HG03175 (cell line): ENCODE measurements around the gene ACSS3.
"Not testable (repeated sequence)": the region's sequence is repeated elsewhere in the genome, so short reads cannot be mapped to it uniquely, and the experiment has no call there.

ENCODE experiments used
- ATAC-seq: cut with Tn5 transposase; IDR thresholded peaks from one replicate; pipeline ENCODE4 v1.9.1; 2021; ENCODE audit warnings: mild to moderate bottlenecking, moderate library complexity; ENCODE audit not compliant: unreplicated experiment

ACSS3 gene, protein sequence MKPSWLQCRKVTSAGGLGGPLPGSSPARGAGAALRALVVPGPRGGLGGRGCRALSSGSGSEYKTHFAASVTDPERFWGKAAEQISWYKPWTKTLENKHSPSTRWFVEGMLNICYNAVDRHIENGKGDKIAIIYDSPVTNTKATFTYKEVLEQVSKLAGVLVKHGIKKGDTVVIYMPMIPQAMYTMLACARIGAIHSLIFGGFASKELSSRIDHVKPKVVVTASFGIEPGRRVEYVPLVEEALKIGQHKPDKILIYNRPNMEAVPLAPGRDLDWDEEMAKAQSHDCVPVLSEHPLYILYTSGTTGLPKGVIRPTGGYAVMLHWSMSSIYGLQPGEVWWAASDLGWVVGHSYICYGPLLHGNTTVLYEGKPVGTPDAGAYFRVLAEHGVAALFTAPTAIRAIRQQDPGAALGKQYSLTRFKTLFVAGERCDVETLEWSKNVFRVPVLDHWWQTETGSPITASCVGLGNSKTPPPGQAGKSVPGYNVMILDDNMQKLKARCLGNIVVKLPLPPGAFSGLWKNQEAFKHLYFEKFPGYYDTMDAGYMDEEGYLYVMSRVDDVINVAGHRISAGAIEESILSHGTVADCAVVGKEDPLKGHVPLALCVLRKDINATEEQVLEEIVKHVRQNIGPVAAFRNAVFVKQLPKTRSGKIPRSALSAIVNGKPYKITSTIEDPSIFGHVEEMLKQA

DNA sequence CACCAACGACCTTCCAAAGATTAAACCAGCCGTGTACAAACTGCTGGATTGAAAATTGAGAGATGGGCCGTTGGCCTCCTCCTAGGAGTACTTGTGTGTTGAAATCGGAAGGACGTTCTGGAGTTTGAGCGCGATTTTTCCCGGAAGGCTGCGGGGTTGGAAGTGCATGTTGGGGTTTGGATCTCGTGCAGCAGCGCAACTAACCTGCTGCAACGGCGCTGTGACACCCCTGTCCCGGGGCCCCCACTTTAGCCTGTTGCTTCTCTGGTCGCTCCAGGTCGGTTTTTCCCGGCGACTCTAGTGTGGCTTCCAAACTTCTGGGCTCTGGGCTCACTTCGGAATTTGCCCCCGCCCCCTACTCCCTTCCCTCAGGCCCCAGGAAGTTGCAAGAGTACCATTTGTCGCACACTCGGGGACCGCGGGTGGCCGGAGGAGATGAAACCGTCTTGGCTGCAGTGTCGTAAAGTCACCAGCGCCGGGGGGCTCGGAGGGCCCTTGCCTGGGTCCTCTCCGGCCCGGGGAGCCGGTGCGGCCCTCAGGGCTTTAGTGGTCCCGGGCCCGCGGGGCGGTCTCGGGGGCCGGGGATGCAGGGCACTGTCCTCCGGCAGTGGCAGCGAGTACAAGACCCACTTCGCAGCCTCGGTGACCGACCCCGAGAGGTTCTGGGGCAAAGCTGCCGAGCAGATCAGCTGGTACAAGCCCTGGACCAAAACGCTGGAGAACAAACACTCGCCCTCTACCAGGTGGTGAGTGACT lies at the start of gene ACSS3:
Gene ACSS3, plus strand, starts transcription at position 394 of the 756 bp plus-strand sequence. Its CDS starts 42 bp downstream, at position 436.
- ATAC-seq, result no peak

DNA sequence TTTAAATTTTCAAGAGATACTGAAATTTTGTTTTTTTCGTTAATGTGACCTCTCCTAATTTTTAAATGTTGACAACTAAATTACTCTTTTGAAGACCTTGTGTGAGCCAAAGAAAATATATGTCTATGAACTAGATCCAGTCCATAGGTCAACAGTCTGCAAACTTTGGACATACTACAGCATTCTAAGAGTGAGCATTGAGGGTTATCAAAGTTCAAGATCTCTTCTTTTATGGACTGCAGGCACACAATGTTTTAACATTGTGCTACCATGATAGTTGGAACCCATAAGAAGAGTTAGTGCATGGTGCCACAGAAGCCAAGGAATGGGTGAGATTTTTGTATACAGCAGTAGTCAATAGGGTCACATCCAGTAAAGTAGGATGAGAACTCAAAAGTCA lies 43.0 kb upstream of the ACSS3 start:
- ATAC-seq, result no peak

DNA sequence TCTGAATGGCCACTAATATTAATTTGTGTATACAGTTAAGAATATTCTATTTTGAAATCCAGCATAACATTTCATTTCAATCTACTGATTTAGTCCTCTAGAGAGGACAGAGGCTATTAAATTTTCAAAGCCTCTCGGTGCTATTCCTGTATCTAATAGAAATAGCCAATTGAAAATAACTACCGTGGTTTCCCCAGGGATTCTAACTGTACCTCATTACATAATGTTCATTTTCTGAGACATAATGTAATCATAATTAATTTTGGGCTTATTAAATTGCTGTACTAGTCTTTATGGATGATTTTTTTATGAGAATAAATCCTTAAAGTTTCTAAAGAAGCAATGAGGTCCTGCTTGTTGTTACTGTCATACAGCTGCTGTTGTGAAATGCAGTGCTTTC lies 38.6 kb upstream of the ACSS3 start:
- no peak for ATAC-seq

DNA sequence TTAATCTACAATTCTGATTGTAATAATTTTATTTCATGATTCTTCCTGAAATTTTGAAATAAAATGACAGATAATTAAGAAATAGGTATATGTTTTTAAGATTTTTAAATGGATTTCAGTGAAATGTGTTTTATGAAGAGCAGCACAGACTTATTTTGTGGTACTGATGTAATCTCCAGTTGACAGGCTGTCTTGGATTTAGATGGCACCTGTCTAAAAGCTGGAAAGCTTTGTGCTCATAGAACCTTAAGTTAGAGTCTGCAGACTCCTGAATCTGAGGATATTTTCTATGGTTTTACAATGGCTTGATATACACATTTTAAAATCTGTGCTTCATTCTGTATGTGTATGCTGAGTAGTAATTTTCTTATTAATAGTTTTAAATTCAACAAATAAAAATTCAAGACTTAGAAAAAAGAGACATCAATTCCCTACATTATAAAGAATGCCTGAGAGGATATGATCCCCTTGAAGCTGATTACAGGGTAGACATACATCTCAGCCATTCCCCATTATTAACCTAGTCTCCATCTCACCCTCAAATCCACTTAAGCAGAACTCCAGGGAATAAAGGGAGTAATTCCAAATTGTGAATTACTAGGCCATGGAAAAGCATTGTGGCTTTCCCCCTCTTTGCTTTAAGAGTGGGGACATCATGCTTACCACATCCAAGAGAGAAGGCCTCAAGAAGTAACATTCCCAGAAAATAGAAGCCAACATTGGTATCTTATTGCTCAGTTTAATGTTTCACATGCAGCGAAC lies 33.7 kb upstream of the ACSS3 start:
- no peak for ATAC-seq

DNA sequence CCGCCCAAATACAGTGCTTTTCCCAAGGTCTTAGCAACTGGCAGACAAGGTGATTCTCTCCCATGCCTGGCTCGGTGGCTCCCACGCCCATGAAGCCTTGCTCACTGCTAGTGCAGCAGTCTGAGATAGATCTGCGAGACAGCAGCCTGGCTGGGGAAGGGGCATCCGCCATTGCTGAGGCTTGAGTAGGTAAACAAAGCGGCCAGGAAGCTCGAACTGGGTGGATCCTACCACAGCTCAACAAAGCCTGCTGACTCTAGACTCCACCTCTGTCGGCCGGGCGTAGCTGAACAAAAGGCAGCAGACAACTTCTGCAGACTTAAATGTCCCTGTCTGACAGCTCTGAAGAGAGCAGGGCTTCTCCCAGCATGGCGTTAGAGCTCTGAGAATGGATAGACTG lies 12.9 kb upstream of the ACSS3 start:
- ATAC-seq, result not testable (repeated sequence)

DNA sequence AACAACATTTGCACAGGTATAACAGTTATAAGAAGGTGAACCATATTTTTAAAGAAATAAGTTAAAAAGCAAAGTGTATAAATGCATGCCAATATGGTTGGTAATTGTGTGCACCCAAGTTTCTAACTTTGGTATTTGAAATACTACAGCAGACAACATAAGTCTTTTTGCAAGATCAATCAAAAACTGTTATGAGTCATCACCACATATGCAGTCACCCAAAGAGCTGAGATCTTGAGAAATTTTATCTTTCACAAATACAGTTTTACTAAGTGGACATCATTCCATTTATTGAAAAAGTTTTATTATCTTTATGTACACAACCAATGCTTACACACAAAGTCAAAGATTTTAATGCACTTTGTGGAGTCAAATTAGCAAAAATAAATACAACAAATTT lies 7.0 kb upstream of the ACSS3 start:
- ATAC-seq, result no peak

DNA sequence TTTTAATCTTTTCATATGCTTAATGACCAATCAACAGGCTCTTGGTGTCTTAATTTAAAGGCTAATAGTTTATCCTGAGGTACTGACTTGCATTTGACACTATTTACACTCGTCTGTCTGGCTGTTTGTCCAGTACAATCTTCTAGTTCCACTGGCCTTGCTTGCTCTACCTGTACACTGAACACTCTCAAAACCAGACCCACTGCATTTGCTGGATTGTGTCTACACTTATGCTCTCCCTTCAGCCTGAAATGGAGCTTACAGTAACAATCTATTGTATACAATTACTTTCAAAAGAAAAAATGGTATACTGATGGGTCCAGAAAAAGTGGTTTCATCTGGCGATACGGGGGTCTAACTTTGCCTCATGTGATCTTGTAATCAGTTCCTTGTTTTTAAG lies 2.3 kb upstream of the ACSS3 start:
- no peak for ATAC-seq

DNA sequence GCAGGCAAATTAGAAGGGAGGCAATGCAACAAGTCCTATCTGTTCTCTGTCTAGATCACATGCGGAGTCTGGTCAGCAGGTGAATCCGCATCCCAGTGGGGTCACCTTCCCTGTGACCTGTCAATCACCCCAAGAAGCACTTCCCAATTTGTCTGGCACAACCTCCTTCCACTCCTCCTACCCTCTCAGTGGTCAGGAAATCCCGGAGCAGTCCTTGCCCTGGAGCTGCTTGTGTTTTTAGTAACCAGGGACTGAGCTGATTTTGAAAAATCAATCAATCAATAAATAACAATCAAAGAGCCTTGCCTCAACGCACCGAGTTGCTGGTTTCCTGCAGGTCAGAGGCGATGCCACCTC lies 572 bp upstream of the ACSS3 start:
- no peak for ATAC-seq

DNA sequence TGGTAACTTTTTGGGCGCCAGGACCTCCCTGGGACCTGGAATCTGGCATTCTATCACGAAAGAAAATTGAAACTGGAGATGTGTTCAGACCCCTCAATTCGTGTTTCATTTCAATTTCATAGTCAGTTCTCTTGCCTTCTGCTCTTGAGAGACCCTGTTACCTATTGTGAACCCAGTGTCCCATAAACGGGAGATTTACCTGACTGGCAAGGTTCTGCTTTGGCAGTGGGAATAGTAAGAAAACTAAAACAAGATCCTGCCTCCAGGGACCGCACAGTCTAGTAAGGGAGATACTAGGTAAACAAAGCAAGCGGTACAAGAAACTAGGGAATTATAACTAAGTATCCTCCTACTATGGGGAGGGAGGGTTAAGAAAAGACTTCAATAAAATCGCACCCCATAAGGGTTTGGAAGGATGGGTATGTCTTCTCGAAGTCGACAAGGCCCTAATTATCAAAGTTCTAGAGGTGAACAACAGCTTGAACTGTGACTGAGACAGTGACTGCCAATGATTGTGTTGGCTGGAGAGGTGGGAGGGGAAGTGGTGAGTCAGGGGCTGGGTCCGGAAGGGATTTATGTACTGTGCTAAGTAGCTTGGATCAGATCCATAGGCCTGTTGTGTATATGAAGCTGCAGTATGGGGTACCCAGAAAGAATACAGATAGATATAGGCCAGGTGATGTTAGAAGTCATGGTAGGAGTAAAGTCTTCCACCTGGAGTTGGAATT lies 754 bp downstream of the ACSS3 start:
- ATAC-seq, result no peak

DNA sequence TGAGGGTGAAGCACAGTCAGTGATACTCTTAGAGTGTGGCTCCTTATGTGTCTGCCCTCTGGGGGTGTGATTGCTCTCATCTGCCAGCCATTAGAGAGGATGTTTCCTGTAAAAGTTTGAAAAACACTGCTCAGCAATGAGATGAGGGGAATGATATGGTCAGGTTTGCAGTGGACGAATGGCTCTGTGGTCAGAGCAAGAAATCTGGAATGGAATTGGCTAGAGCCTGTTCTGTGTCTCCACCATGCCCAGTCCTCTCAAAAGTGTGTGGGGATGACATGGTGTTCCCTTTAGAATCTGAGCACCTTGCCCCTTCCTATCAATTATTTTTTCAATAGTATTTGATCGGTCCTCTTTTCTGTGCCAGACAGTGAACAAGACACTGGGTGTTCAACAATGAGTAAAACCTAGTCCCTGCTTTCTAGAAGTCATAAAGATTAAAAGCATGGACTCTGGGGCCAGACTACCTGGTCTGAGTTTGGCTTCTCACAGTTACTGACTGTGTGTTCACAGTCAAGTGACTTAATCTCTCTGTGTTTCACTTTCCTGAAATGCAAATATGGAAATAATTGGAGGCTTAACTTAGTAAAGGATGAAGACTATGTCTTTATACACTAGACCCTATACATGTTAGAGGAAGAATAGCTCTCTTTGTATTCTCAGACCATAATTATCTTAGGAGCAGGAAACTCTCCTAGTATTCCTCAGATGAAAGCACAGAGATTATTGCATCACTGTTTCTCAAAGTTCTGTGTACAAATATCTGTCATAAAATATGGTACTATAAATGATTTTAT lies 1.6 kb downstream of the ACSS3 start:
- no peak for ATAC-seq

DNA sequence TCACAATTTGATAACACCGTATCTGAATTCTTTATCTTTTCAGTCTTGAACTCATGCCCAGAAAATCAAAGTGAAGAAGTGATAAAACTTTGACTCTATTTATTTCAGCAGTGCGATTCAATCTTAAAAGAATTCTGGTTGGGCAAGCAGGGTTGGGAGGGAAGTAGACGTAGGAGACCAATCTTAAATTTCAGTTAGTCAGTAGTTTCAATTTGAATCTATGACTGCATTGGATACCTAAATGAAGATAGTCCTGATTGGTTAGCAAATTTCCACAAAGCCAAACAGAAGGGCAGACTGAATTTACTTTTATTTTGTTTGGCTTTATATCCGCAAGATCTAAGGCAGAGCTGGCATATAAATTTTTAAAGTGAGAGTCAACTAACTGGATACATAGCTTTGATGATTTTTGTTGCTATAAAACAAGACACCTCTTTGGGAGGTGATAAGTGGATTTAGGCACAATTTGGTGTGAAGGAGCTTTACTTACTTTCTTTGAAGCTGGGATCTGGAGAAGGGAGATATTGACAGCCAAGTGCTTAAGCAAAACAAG lies 2.6 kb downstream of the ACSS3 start:
- ATAC-seq, result no peak

DNA sequence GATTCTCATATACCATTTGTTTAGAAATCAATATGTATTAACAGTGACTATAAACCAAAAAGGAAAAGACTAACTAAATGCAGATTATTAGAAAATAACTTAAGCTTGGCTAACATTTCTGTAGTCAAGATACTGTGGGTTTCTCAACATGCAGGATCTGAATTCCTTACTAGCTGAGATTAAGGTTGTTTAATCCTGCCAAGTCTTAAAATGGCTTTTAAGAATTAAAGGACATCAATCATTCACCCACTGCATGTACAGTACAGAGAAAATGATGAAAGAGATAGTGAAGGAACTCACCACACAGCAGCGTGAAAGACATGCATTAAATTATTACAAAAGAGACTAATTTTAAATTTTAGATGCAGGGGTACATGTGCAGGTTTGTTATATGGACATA lies 3.8 kb downstream of the ACSS3 start:
- ATAC-seq, result no peak

DNA sequence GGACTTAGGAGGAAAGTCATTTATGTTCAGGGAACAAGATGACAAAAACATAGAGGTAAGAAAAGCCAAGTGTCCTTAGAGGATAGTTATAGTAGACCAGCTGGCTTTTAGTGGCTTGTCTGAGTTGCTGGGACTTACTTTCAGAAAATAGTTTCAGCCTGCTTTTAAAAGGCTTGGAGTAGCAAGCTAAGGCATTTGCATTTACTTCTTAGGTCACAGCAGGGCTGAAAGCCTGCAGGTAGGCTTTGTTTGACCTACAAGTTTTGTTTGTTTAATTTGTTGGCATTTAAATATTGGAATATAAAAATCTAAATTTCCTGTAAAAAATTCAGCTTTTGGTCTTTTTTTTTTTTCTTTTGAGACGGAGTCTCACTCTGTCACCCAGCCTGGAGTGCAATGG lies 5.1 kb downstream of the ACSS3 start:
- ATAC-seq, result no peak

DNA sequence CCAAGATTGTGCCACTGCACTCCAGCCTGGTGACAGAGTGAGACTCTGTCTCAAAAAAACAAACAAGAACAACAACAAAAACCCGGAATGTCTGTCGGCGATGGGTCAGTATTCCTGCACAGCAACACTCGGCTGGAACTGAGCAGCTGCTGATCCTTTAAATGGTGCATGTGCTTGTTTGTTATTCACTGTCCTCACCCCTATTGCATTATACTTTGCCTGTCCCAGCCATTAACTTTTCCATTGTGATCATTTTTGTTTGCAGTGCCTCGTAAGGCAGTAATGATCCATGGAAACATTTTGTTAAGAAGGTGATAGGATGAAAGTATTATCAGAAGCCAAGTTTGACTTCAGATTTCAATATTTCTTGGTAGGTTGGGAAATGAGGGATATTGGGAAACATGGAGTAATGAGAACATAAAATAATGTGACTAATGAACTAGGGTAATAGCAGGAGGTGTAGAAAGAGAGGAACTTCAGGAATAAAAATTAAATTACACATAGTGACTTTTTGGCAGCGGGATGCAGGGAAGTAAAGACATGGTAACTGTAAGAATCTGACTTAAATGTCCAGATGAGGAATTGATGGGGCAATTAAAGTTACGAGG lies 6.1 kb downstream of the ACSS3 start:
- no peak for ATAC-seq

DNA sequence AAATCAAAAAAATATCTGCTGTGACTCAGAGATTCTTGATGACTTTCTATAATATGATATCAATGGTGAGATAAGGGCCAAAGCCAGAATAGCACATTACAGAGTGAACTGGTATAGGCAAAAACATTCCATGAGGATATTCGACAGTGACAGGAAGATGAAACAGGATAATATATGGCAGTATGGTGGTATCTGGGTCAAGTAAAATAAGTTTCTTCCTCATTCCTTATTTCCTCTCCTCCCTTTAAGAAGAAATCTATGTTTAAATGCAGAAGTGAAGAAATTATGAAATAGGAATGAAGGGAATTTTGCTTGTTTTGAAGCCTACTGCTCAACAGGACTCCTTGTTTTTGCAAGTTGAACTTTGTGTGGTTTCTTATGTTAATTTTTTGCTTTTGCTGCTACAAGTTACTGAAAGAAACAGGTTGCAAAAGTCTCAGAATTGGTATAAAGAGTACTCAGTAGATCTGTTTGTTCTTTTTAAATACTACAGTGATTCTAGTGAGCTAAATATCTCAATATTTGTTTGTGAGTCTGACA lies 7.0 kb downstream of the ACSS3 start:
- ATAC-seq, result no peak

DNA sequence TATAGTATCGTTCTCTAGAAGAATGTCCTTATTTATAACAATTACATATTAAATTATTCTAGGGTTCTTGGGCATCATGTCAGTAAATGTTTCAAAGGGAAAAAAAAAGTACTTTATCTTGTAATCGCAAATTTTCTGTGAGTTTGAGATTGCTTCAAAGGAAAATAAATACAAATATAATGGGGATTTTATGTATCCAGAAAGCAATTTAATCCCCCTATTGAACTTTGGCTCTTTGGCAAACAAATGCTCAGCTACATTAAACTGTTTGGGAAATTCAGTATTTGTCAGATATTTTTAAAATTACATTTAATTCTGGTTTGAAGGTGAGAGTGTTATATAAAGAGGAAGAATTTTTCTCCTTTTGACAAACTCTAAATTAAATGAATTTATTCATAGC lies 8.0 kb downstream of the ACSS3 start:
- ATAC-seq, result no peak

DNA sequence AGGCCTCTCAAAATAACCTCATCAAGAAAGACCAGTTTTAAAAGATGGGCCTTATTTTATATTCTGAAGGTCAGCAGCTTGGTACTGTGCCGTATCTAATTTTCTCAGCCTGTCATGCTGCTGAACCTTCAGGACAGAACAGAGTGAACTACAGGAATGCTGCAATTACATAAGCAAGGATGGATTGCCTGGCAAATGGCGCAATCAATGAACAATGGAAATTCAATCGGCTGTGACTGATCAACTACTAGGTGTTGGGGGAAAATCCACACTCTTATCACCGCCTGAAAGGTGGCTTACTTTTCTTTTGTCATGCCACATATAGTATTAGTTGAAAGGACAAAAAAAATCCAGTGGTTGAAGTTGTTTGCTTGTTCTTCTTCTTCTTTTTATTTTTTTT lies 8.5 kb downstream of the ACSS3 start:
- no peak for ATAC-seq

DNA sequence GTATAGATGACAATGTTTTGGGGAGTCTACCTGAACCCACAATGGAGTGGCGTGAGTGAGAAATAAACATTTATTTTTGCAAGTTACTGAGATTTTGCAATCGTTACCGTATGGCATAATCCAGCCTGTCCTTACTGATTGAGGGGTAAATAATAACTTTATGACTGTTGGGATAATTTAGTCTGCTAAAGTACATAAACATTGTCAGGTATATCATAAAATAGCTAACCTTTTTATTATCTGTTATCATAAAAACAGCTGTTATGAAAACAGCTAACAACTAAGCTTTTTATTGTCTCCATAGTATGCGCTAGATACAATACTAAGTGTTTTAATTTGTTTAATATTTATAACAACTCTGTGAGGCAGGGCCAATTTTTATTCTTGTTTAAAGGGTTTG lies 10.3 kb downstream of the ACSS3 start:
- ATAC-seq, result no peak

DNA sequence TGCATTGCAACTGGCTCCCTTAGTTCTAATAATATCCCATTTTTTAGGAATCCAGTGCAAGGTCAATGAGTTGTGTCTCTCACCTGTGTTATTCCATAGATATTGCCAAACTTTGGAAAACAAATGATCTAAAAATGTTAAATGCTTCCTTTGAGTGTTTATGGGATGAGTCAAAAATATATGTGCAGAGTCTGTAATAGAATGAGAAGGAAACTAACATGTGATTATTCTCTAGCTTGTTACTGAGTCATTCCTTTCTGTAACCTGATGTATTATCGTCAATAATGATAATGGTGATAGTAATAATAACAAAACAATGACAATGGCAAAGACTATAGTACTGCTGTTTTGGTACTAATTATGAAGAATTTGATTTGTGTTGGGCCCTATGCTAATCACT lies 11.5 kb downstream of the ACSS3 start:
- no peak for ATAC-seq
